HepG2 (cell line): ENCODE measurements around the gene ASTN1. TPM values are rescaled to one million over a fixed set of nuclear protein-coding genes. Genes with fewer than 3 reads are reported as not detected.

Experiments
- ATAC-seq: fragments of 200-7000 bp; cut with Tn5 transposase; 3 replicates; pipeline ENCODE4 v1.9.1; 2020; ENCODE audit warnings: mild to moderate bottlenecking, moderate library complexity
- BruUV-seq: library from RNA; stranded (reverse); fragments of 400-500 nt; replicated peaks from 2 replicates; lab custom pipeline; 2021; lab: Mats Ljungman, UMichigan
- CTCF ChIA-PET: fragments of 300-600 bp; formaldehyde crosslinking; extraction: SDS; loops from one replicate; lab custom pipeline; 2021; ENCODE audit warnings: low total read pairs, inconsistent platforms, low intra/inter-chr PET ratio; lab: Yijun Ruan, JAX
- POLR2A ChIA-PET: fragments of 350-600 bp; sonication (Branson Sonifier 250); formaldehyde crosslinking; loops from one replicate; lab custom pipeline; 2020; ENCODE audit warnings: antibody characterized with exemption, inconsistent platforms; lab: Yijun Ruan, JAX
- DNase-seq: peaks from one replicate; pipeline ENCODE4 v3.0.0-alpha.2; 2015; ENCODE audit warnings: low spot score
- FAIRE-seq: peaks from 3 replicates; lab custom pipeline; 2011; peaks lifted over from hg19 to GRCh38; lab: Jason Lieb, UNC
- H2AFZ ChIP-seq: one replicate; pipeline ENCODE4 v1.6.1; 2011; ENCODE audit warnings: low read length, inconsistent platforms
- H3K27ac ChIP-seq: fragments of 300-600 bp; 3 replicates; pipeline ENCODE4 v1.8.0; 2011; ENCODE audit warnings: mixed run types, mild to moderate bottlenecking, mixed read lengths, low read length, inconsistent platforms; ENCODE audit not compliant: insufficient read depth; ENCODE audit errors: extremely low read length
- H3K27me3 ChIP-seq, 2 experiments: fragments of 200-600 bp in 1 of 2; 2 replicates in 1 of 2; 3 replicates in 1 of 2; pipeline versions ENCODE4 v1.6.0 to v1.8.0; 2011; ENCODE audit warnings: low read length in 2 of 2, mild to moderate bottlenecking in 2 of 2, moderate library complexity in 2 of 2, inconsistent platforms in 1 of 2; ENCODE audit not compliant: insufficient read depth in 2 of 2, control insufficient read depth in 1 of 2
- H3K36me3 ChIP-seq, 2 experiments: fragments of 200-600 bp in 1 of 2; replicated peaks in 1 of 2; 2 replicates in 1 of 2; 3 replicates in 1 of 2; pipeline versions ENCODE4 v1.5.1 to v1.8.0; 2011; ENCODE audit warnings: low read length in 2 of 2, inconsistent platforms in 1 of 2; ENCODE audit not compliant: insufficient read depth in 2 of 2, control insufficient read depth in 1 of 2
- H3K4me1 ChIP-seq: 2 replicates; pipeline ENCODE4 v1.5.1; 2012; ENCODE audit warnings: low read length, inconsistent platforms; ENCODE audit not compliant: insufficient read depth
- H3K4me2 ChIP-seq: 2 replicates; pipeline ENCODE4 v1.6.0; 2011; ENCODE audit warnings: low read depth, low read length, inconsistent platforms
- H3K4me3 ChIP-seq, 3 experiments: fragments of 200-600 bp in 1 of 3; sonication (generic), shearing (Covaris generic) in 1 of 3; replicated peaks in 1 of 3; 2 replicates each; pipeline ENCODE4 v1.5.1; 2011 to 2016; ENCODE audit warnings: low read length in 3 of 3, inconsistent platforms in 2 of 3, low read depth in 2 of 3, mild to moderate bottlenecking in 2 of 3, control low read depth in 1 of 3, mixed read lengths in 1 of 3; ENCODE audit not compliant: insufficient read depth in 1 of 3
- H3K79me2 ChIP-seq: one replicate; pipeline ENCODE4 v1.6.1; 2011; ENCODE audit warnings: low read length, inconsistent platforms; ENCODE audit not compliant: insufficient read depth
- H3K9ac ChIP-seq: 2 replicates; pipeline ENCODE4 v1.6.0; 2011; ENCODE audit warnings: mild to moderate bottlenecking, low read depth, low read length, inconsistent platforms; ENCODE audit not compliant: insufficient read depth
- H3K9me3 ChIP-seq: 2 replicates; pipeline ENCODE4 v1.5.1; 2012; ENCODE audit warnings: mild to moderate bottlenecking, low read length
- H4K20me1 ChIP-seq: 2 replicates; pipeline ENCODE4 v1.6.0; 2011; ENCODE audit warnings: inconsistent platforms, mild to moderate bottlenecking, low read length, moderate library complexity; ENCODE audit not compliant: insufficient read depth
- ASH2L ChIP-seq: fragments of 300-600, 200-600 bp; sonication (generic); IDR thresholded peaks from 2 replicates; pipeline ENCODE4 v1.7.0; 2017; ENCODE audit warnings: low read depth, mild to moderate bottlenecking, moderate library complexity, mixed read lengths, low read length; ENCODE audit not compliant: insufficient read length
- ELF3 ChIP-seq: IDR thresholded peaks from 2 replicates; pipeline ENCODE4 v1.6.1; 2016; ENCODE audit warnings: missing genetic modification reagents, missing compliant biosample characterization
- LCORL ChIP-seq, 2 experiments: fragments of 450-650 bp in 1 of 2; sonication (generic) in 1 of 2; formaldehyde crosslinking in 1 of 2; IDR thresholded peaks; 2 replicates each; pipeline versions ENCODE4 v1.5.0 to v1.6.1; 2017 to 2020; ENCODE audit warnings: antibody characterized with exemption in 1 of 2, missing genetic modification reagents in 1 of 2
- PAWR ChIP-seq: sonication (generic); formaldehyde crosslinking; IDR thresholded peaks from 2 replicates; pipeline ENCODE4 v1.4.0; 2020; ENCODE audit warnings: missing genetic modification reagents, mild to moderate bottlenecking, borderline replicate concordance
- SCMH1 ChIP-seq: sonication (generic); formaldehyde crosslinking; IDR thresholded peaks from 2 replicates; pipeline ENCODE4 v1.9.0; 2021; ENCODE audit warnings: missing genetic modification reagents, mild to moderate bottlenecking, borderline replicate concordance
- TMF1 ChIP-seq: sonication (generic); formaldehyde crosslinking; IDR thresholded peaks from 2 replicates; pipeline ENCODE4 v1.8.1; 2022; ENCODE audit warnings: low read depth, missing genetic modification reagents
- ZBTB20 ChIP-seq: sonication (generic); formaldehyde crosslinking; IDR thresholded peaks from 2 replicates; pipeline ENCODE4 v1.8.1; 2023; ENCODE audit warnings: missing genetic modification reagents, low read depth, mild to moderate bottlenecking, borderline replicate concordance
- ZBTB7B ChIP-seq: sonication (generic); formaldehyde crosslinking; IDR thresholded peaks from 2 replicates; pipeline ENCODE4 v1.4.0; 2020; ENCODE audit warnings: missing genetic modification reagents
- ZNF30 ChIP-seq: sonication (generic); formaldehyde crosslinking; IDR thresholded peaks from 2 replicates; pipeline ENCODE4 v1.5.0; 2020; ENCODE audit warnings: mild to moderate bottlenecking, missing genetic modification reagents
- ZNF337 ChIP-seq: sonication (generic); formaldehyde crosslinking; IDR thresholded peaks from 2 replicates; pipeline ENCODE4 v1.5.1; 2020; ENCODE audit warnings: missing genetic modification reagents, low read depth, mild to moderate bottlenecking, borderline replicate concordance
- ZNF44 ChIP-seq: sonication (generic); formaldehyde crosslinking; IDR thresholded peaks from 2 replicates; pipeline ENCODE4 v1.5.1; 2020; ENCODE audit warnings: mild to moderate bottlenecking, missing genetic modification reagents
- ZNF547 ChIP-seq: sonication (generic); formaldehyde crosslinking; IDR thresholded peaks from 2 replicates; pipeline ENCODE4 v1.5.1; 2020; ENCODE audit warnings: mild to moderate bottlenecking, missing genetic modification reagents
- ZNF619 ChIP-seq: sonication (generic); formaldehyde crosslinking; IDR thresholded peaks from 2 replicates; pipeline ENCODE4 v1.4.0; 2020; ENCODE audit warnings: mild to moderate bottlenecking, missing genetic modification reagents
- ZNF674 ChIP-seq: sonication (generic); formaldehyde crosslinking; IDR thresholded peaks from 2 replicates; pipeline ENCODE4 v1.5.0; 2020; ENCODE audit warnings: low read depth, mild to moderate bottlenecking, missing genetic modification reagents
- WGBS: methylation state at CpG from one replicate; pipeline ENCODE4 v1.1.6; 2017; ENCODE audit warnings: low lambda C conversion rate; 5-methylcytosine and 5-hydroxymethylcytosine counted together
- in situ Hi-C: cut with HindIII; loops from 2 replicates; pipeline ENCODE4 v1.10.0; 2017; ENCODE audit warnings: low pct_unique_long_range_greater_than_20kb; ENCODE audit not compliant: extremely low pct_ligation_motif_present
- intact Hi-C: fragments of 100-400 bp; cut with micrococcal nuclease; formaldehyde crosslinking; loops from one replicate; pipeline ENCODE4 v1.10.0; 2022; ENCODE audit not compliant: unreplicated experiment
- polyA plus RNA-seq, 8 experiments: library from polyadenylated mRNA; depleted of rRNA in 3 of 8; stranded (reverse) in 7 of 8; unstranded in 1 of 8; fragments of >200 nt; fragmentation: Illumina TruSeq in 4 of 8; extraction: Trizol in 4 of 8; gene quantifications; 2 replicates each; pipeline versions ENCODE4 v1.2.1 to v1.2.3, GENCODE V29; 2011 to 2016; ENCODE audit warnings: low read depth in 4 of 8, missing spikeins in 1 of 8, mixed read lengths in 1 of 8; ENCODE audit not compliant: insufficient read depth in 1 of 8
- total RNA-seq, 5 experiments: library from RNA; depleted of rRNA; stranded (reverse); fragments of >200 nt; fragmentation: Illumina TruSeq; extraction: Trizol; gene quantifications; 2 replicates each; pipeline ENCODE4 v1.2.3, GENCODE V29; 2016; ENCODE audit warnings: low read depth in 1 of 5
- TF ChIP-seq, protein P1 (sequence below): sonication (generic); formaldehyde crosslinking; IDR thresholded peaks from 2 replicates; pipeline ENCODE4 v1.8.1; 2023; ENCODE audit warnings: mild to moderate bottlenecking, missing genetic modification reagents, borderline replicate concordance
- TF ChIP-seq, protein P2 (sequence below): sonication (generic); formaldehyde crosslinking; IDR thresholded peaks from 2 replicates; pipeline ENCODE4 v1.8.0; 2022; ENCODE audit warnings: low read depth, missing genetic modification reagents
- TF ChIP-seq, protein P3 (sequence below): sonication (generic); formaldehyde crosslinking; conservative IDR thresholded peaks from 2 replicates; pipeline ENCODE4 v1.8.0; 2022; ENCODE audit warnings: low read depth, missing genetic modification reagents
- TF ChIP-seq, protein P4 (sequence below): sonication (generic); formaldehyde crosslinking; IDR thresholded peaks from 2 replicates; pipeline ENCODE4 v1.4.0; 2020; ENCODE audit warnings: missing genetic modification reagents

Gene ASTN1
- total and polyA plus RNA-seq, 2 of the 13 experiments (the other 11 are each of a cell fraction or from before 2014, with no cell fraction given), result not detected

DNA sequence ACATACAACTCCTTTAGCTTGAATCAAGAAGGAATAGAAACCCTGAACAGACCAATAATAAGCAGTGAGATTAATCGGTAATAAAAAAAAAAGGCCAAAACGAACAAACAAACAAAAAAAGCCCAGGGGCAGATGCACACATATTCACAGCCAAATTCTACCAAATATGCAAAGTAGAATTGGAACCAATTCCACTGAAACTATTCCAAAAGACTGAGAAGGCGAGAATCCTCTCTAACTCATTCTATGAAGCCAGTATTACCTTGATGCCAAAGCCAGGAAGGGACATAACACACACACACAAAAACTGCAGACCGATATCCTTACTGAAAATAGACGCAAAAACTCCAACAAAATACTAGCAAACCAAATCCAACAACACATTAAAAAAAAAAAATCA lies 161.6 kb downstream of the ASTN1 start:
- Histone ChIP-seq H3K9ac (no peak overlapping the region), H3K9me3 (no peaks in the 10 kb centered on the region), H2AFZ (no peak overlapping the region), H3K79me2 (no peaks in the 10 kb centered on the region), H3K4me2 (no peak overlapping the region), H3K4me3 (no peak overlapping the region), H3K4me1 (no peaks in the 10 kb centered on the region), H3K36me3 (no peaks in the 10 kb centered on the region), H4K20me1 (no peaks in the 10 kb centered on the region), H3K27ac (no peak overlapping the region), H3K27me3 (no peaks in the 10 kb centered on the region)
- WGBS, result 9% methylated on average over 5 of the region's 5 CpGs
- in situ Hi-C loops (no loop called here), intact Hi-C loops (no loop called here)
- no peak for DNase-seq
- ChIA-PET POLR2A (no interaction called here), CTCF (no interaction called here)
- FAIRE-seq, result no peak
- BruUV-seq, result no TSS peak
- ATAC-seq, result no peak
- TF ChIP-seq ZNF674 (CRISPR knock-in tag), result no peak
- TF ChIP-seq ZBTB7B (CRISPR knock-in tag), result no peak
- no peak for TF ChIP-seq ELF3 (CRISPR knock-in tag)
- TF ChIP-seq ZBTB20 (CRISPR knock-in tag), result no peak
- no peak for TF ChIP-seq ZNF547 (CRISPR knock-in tag)
- TF ChIP-seq, protein P1, sequence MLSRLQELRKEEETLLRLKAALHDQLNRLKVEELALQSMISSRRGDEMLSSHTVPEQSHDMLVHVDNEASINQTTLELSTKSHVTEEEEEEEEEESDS (CRISPR knock-in tag), result no peak
- TF ChIP-seq, protein P2, sequence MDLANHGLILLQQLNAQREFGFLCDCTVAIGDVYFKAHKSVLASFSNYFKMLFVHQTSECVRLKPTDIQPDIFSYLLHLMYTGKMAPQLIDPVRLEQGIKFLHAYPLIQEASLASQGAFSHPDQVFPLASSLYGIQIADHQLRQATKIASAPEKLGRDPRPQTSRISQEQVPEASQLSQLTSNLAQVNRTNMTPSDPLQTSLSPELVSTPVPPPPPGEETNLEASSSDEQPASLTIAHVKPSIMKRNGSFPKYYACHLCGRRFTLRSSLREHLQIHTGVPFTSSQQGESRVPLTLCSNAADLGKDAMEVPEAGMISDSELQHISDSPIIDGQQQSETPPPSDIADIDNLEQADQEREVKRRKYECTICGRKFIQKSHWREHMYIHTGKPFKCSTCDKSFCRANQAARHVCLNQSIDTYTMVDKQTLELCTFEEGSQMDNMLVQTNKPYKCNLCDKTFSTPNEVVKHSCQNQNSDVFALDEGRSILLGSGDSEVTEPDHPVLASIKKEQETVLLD (CRISPR knock-in tag), result no peak
- no peak for TF ChIP-seq ASH2L
- no peak for TF ChIP-seq ZNF619 (CRISPR knock-in tag)
- no peak for TF ChIP-seq ZNF30 (CRISPR knock-in tag)
- TF ChIP-seq LCORL (IDR thresholded peaks at IDR 0.05), result no peak
- no peak for TF ChIP-seq LCORL (CRISPR knock-in tag; IDR thresholded peaks at IDR 0.05)
- no peak for TF ChIP-seq SCMH1 (CRISPR knock-in tag)
- TF ChIP-seq, protein P3, sequence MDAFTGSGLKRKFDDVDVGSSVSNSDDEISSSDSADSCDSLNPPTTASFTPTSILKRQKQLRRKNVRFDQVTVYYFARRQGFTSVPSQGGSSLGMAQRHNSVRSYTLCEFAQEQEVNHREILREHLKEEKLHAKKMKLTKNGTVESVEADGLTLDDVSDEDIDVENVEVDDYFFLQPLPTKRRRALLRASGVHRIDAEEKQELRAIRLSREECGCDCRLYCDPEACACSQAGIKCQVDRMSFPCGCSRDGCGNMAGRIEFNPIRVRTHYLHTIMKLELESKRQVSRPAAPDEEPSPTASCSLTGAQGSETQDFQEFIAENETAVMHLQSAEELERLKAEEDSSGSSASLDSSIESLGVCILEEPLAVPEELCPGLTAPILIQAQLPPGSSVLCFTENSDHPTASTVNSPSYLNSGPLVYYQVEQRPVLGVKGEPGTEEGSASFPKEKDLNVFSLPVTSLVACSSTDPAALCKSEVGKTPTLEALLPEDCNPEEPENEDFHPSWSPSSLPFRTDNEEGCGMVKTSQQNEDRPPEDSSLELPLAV (CRISPR knock-in tag), result no peak
- no peak for TF ChIP-seq PAWR (CRISPR knock-in tag)
- TF ChIP-seq ZNF44 (CRISPR knock-in tag), result no peak
- TF ChIP-seq, protein P4, sequence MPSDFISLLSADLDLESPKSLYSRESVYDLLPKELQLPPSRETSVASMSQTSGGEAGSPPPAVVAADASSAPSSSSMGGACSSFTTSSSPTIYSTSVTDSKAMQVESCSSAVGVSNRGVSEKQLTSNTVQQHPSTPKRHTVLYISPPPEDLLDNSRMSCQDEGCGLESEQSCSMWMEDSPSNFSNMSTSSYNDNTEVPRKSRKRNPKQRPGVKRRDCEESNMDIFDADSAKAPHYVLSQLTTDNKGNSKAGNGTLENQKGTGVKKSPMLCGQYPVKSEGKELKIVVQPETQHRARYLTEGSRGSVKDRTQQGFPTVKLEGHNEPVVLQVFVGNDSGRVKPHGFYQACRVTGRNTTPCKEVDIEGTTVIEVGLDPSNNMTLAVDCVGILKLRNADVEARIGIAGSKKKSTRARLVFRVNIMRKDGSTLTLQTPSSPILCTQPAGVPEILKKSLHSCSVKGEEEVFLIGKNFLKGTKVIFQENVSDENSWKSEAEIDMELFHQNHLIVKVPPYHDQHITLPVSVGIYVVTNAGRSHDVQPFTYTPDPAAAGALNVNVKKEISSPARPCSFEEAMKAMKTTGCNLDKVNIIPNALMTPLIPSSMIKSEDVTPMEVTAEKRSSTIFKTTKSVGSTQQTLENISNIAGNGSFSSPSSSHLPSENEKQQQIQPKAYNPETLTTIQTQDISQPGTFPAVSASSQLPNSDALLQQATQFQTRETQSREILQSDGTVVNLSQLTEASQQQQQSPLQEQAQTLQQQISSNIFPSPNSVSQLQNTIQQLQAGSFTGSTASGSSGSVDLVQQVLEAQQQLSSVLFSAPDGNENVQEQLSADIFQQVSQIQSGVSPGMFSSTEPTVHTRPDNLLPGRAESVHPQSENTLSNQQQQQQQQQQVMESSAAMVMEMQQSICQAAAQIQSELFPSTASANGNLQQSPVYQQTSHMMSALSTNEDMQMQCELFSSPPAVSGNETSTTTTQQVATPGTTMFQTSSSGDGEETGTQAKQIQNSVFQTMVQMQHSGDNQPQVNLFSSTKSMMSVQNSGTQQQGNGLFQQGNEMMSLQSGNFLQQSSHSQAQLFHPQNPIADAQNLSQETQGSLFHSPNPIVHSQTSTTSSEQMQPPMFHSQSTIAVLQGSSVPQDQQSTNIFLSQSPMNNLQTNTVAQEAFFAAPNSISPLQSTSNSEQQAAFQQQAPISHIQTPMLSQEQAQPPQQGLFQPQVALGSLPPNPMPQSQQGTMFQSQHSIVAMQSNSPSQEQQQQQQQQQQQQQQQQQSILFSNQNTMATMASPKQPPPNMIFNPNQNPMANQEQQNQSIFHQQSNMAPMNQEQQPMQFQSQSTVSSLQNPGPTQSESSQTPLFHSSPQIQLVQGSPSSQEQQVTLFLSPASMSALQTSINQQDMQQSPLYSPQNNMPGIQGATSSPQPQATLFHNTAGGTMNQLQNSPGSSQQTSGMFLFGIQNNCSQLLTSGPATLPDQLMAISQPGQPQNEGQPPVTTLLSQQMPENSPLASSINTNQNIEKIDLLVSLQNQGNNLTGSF, result no peak
- no peak for TF ChIP-seq ZNF337
- TF ChIP-seq TMF1 (CRISPR knock-in tag), result no peak
